MM.1S (cell line): ENCODE data around the gene CD7.

ENCODE experiments used
- EZH2 ChIP-seq: fragments of 300-600 bp; sonication (generic); optimal IDR thresholded peaks from 2 replicates; pipeline ENCODE3; 2017; ENCODE audit warnings: low read depth, mild to moderate bottlenecking, antibody characterized with exemption, low read length, mixed read lengths
- TF ChIP-seq, protein P1 (sequence below): fragments of 300-600 bp; sonication (generic); IDR thresholded peaks from 2 replicates; pipeline ENCODE4 v1.5.1; 2016; ENCODE audit warnings: antibody characterized with exemption, low read length, mixed read lengths

DNA sequence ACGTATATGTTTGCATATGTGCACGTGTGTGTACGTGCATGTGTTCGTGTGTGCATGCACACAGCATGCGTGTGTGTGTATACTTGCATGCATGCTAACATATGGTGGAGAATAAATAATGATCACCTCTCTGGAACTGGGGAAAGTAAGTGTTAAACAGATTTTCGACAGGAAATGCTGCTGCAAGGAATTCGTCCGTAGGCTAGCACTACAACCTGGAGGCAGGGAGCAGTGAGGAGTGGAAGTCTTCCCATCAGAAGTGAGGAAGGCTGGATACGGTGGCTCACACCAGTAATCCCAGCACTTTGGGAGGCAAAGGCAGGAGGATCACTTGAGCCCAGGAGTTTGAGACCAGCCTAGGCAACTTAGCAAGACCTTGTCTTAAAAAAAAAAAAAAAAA lies 39.1 kb downstream of the CD7 start:
- TF ChIP-seq, protein P1, sequence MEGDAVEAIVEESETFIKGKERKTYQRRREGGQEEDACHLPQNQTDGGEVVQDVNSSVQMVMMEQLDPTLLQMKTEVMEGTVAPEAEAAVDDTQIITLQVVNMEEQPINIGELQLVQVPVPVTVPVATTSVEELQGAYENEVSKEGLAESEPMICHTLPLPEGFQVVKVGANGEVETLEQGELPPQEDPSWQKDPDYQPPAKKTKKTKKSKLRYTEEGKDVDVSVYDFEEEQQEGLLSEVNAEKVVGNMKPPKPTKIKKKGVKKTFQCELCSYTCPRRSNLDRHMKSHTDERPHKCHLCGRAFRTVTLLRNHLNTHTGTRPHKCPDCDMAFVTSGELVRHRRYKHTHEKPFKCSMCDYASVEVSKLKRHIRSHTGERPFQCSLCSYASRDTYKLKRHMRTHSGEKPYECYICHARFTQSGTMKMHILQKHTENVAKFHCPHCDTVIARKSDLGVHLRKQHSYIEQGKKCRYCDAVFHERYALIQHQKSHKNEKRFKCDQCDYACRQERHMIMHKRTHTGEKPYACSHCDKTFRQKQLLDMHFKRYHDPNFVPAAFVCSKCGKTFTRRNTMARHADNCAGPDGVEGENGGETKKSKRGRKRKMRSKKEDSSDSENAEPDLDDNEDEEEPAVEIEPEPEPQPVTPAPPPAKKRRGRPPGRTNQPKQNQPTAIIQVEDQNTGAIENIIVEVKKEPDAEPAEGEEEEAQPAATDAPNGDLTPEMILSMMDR: no peak
- TF ChIP-seq EZH2: no peak
